ENCODE data around the gene TRIM71. TPM values are rescaled to one million over a fixed set of nuclear protein-coding genes. Genes with fewer than 3 reads are reported as not detected.

TRIM71 gene
- total RNA-seq, 3 donors from 2014 or later: under 0.01 TPM; not detected in 1

DNA sequence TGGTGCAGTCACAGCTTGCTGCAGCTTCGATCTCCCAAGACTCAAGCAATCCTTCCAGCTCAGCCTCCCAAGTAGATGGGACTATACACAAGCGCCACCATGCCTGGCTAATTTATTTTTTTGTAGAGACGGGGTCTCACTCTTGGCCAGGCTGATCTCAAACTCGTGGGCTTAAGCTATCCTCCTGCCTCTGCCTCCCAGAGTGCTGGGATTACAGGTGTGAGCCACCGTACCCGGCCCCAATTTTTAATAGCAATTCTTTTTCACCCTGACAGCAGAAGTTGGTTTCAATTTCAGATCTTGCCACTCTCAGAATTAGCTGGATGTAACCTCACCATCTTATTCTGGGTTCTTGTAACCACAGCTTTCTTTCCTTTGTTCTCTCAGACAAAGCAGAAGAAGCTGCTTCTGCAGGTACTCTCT lies 64.8 kb downstream of the TRIM71 start:
- no peak overlapping the region for H3K27ac ChIP-seq
- TF ChIP-seq POLR2AphosphoS5 (IDR thresholded peaks at IDR 0.05): no peak
- TF ChIP-seq, protein P1, sequence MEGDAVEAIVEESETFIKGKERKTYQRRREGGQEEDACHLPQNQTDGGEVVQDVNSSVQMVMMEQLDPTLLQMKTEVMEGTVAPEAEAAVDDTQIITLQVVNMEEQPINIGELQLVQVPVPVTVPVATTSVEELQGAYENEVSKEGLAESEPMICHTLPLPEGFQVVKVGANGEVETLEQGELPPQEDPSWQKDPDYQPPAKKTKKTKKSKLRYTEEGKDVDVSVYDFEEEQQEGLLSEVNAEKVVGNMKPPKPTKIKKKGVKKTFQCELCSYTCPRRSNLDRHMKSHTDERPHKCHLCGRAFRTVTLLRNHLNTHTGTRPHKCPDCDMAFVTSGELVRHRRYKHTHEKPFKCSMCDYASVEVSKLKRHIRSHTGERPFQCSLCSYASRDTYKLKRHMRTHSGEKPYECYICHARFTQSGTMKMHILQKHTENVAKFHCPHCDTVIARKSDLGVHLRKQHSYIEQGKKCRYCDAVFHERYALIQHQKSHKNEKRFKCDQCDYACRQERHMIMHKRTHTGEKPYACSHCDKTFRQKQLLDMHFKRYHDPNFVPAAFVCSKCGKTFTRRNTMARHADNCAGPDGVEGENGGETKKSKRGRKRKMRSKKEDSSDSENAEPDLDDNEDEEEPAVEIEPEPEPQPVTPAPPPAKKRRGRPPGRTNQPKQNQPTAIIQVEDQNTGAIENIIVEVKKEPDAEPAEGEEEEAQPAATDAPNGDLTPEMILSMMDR (IDR thresholded peaks at IDR 0.05): no peak
- no peak for TF ChIP-seq POLR2A (IDR thresholded peaks at IDR 0.05)
- H3K4me3 ChIP-seq: no peak overlapping the region
- DNase-seq (ENCODE audit: low spot score in 2 of 2): no peak
- H3K27me3 ChIP-seq: peaks cover 0 to 6% of the 10 kb centered on the region in 2 donors
- no peaks in the 10 kb centered on the region for H3K4me1 ChIP-seq
- no peaks in the 10 kb centered on the region for H3K36me3 ChIP-seq
- intact Hi-C loops (cut with DNase I; ENCODE audit: low total_unique reads): no loop called here
- H3K9me3 ChIP-seq: no peaks in the 10 kb centered on the region

- H3K36me3 ChIP-seq: no peaks in the 10 kb centered on the region
- intact Hi-C loops (cut with DNase I; ENCODE audit: low total_unique reads): no loop called here
- TF ChIP-seq POLR2A (IDR thresholded peaks at IDR 0.05): no peak
- TF ChIP-seq, protein P1 (IDR thresholded peaks at IDR 0.05): no peak
- TF ChIP-seq POLR2AphosphoS5 (IDR thresholded peaks at IDR 0.05): no peak
- H3K4me1 ChIP-seq: no peaks in the 10 kb centered on the region
- peaks cover 0 to 6% of the 10 kb centered on the region in 2 donors for H3K27me3 ChIP-seq
- no peak for DNase-seq (ENCODE audit: low spot score in 2 of 2)
- H3K4me3 ChIP-seq: no peak overlapping the region
- H3K27ac ChIP-seq: no peak overlapping the region
- H3K9me3 ChIP-seq: no peaks in the 10 kb centered on the region
Measured at GRCh38 chr3:32883817-32884216, 66.0 kb downstream of the TRIM71 start.

- no peak overlapping the region for H3K4me3 ChIP-seq
- TF ChIP-seq POLR2AphosphoS5 (IDR thresholded peaks at IDR 0.05) (no peak), POLR2A (IDR thresholded peaks at IDR 0.05) (no peak)
- TF ChIP-seq, protein P1 (IDR thresholded peaks at IDR 0.05): no peak
- H3K36me3 ChIP-seq: no peaks in the 10 kb centered on the region
- intact Hi-C loops (cut with DNase I; ENCODE audit: low total_unique reads): no loop called here
- H3K4me1 ChIP-seq: no peaks in the 10 kb centered on the region
- H3K27me3 ChIP-seq: peaks cover 0 to 6% of the 10 kb centered on the region in 2 donors
- no peak for DNase-seq (ENCODE audit: low spot score in 2 of 2)
- H3K27ac ChIP-seq: no peak overlapping the region
- H3K9me3 ChIP-seq: no peaks in the 10 kb centered on the region
Measured at GRCh38 chr3:32884591-32884990, 66.8 kb downstream of the TRIM71 start.

DNA sequence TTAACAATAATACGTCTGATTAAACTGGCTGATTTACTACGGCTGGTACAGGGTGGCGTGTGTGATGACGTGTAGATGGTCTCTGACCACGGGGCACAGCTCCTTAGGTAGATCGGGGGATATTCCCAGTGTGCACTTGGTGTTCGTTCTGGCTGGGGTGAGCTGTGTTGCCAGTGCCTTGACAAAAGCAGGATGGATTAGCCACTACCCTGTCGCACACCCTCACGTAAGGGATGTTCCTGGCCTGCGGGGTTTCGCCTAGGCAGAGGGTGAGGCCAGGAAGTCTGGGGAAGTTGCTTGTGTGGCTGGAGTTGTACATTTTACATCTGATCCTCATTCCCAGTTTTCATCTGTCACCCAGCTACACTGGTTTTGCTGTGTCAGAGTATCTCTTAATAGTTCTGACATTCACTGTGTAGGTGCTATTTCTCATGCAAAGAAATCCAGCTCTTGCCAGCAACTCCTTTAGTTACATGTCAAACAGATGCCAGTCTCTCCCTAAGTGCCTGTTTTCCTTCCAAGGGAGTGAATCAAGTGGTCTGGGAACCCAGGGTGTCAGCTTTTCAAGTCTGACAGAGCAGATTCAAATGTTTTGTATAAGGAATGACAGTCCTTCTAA lies 67.6 kb downstream of the TRIM71 start:
- Histone ChIP-seq H3K36me3 (no peaks in the 10 kb centered on the region), H3K27me3 (peaks cover 0 to 6% of the 10 kb centered on the region in 2 donors), H3K4me3 (no peak overlapping the region), H3K4me1 (no peaks in the 10 kb centered on the region), H3K27ac (no peak overlapping the region), H3K9me3 (no peaks in the 10 kb centered on the region)
- intact Hi-C loops (cut with DNase I; ENCODE audit: low total_unique reads): no loop called here
- DNase-seq (ENCODE audit: low spot score in 2 of 2): no peak
- no peak for TF ChIP-seq POLR2A (IDR thresholded peaks at IDR 0.05)

DNA sequence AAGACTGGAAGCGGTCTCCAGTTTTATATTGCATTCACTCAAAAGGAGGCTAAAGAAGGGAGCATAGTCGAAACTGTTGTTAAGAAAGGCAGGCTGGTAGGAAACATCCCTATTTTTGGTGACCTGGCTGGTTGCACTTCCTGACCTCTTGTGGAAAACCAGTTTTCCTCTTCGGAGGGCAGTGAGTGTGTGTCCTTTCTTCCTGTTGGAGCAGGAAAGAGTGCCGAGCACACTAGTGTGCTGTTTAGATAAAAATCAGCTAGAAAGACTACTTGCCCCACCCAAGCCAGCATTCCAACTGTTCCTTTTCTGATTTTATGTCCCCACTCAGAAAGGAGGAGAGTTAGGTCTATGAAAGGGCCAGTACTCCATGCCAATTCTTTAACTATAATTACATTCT lies 68.5 kb downstream of the TRIM71 start:
- Histone ChIP-seq H3K36me3 (no peaks in the 10 kb centered on the region), H3K9me3 (no peaks in the 10 kb centered on the region), H3K27me3 (peaks cover 0 to 5% of the 10 kb centered on the region in 2 donors), H3K27ac (no peak overlapping the region), H3K4me3 (no peak overlapping the region), H3K4me1 (no peaks in the 10 kb centered on the region)
- DNase-seq (ENCODE audit: low spot score in 2 of 2): no peak
- TF ChIP-seq POLR2A (IDR thresholded peaks at IDR 0.05) (no peak), POLR2AphosphoS5 (IDR thresholded peaks at IDR 0.05) (no peak)
- TF ChIP-seq, protein P1 (IDR thresholded peaks at IDR 0.05): no peak
- intact Hi-C loops (cut with DNase I; ENCODE audit: low total_unique reads): no loop called here

Measured in breast epithelium (tissue), 4 donors.